LNCaP clone FGC (cell line): ENCODE measurements around the gene MIB1.

ENCODE experiments used
- DNase-seq: peaks from one replicate; pipeline ENCODE4 v3.0.0-alpha.2; 2011; ENCODE audit warnings: low read depth
- H3K4me3 ChIP-seq: 2 replicates; pipeline ENCODE4 v1.5.1; 2011; ENCODE audit warnings: mild to moderate bottlenecking, low read depth, low read length, control low read depth
- TF ChIP-seq, protein P1 (sequence below): IDR thresholded peaks from 2 replicates; pipeline ENCODE4 v1.5.1; 2012; ENCODE audit warnings: mild to moderate bottlenecking; ENCODE audit not compliant: control insufficient read depth, insufficient read depth; ENCODE audit errors: extremely low read depth

The MIB1 gene

DNA sequence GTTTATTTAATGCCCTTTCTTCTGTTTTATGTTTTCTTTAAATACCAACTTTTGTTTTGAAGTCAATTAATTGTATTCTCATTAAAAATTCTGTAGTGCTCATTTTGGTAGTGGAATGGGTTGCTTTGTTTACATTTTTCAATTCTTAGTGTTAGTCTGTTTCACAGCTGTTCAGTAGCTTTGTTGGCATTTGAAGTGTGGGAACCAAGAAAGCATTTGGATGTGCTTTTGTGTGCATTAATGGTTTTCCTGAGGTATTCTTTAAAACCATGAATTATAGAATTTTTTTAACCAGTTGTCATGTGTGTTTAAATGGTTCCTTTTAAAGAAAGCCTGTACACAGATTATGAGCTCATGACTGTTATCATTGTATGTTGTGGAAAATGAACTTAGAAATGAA, 19.7 kb downstream of the MIB1 start:
- DNase-seq: no peak
- no peak overlapping the region for H3K4me3 ChIP-seq
- TF ChIP-seq, protein P1, sequence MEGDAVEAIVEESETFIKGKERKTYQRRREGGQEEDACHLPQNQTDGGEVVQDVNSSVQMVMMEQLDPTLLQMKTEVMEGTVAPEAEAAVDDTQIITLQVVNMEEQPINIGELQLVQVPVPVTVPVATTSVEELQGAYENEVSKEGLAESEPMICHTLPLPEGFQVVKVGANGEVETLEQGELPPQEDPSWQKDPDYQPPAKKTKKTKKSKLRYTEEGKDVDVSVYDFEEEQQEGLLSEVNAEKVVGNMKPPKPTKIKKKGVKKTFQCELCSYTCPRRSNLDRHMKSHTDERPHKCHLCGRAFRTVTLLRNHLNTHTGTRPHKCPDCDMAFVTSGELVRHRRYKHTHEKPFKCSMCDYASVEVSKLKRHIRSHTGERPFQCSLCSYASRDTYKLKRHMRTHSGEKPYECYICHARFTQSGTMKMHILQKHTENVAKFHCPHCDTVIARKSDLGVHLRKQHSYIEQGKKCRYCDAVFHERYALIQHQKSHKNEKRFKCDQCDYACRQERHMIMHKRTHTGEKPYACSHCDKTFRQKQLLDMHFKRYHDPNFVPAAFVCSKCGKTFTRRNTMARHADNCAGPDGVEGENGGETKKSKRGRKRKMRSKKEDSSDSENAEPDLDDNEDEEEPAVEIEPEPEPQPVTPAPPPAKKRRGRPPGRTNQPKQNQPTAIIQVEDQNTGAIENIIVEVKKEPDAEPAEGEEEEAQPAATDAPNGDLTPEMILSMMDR: no peak

DNA sequence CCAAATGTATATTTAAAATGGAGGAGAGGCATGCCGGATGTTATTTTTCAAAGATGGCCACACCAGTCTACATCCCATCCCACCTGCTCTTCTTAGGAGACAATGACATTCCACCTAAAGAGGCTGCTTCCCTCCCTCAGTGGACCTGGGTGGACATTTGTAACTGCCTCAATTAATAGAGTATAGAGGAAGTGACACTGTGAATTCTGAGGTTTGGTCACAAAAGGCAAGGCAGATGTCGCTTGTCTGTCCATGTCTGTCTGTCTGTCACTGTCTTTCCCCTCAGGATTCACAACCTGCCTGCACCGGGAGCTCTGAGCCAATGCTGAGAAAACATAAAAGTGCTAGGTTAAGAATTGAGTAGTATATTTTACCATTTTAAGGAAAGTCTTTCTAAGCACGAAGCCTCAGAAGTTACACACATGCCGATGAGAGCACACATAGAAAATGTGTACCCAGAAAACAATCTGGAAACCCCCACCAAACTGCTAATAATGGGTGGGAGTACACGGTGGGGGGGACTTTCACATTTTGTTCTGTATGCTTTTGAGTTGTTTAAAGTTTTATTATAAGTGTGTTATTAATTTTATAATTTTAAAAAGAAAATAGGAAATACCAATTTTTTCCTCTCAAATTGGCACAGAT, 21.0 kb downstream of the MIB1 start:
- DNase-seq: no peak
- TF ChIP-seq, protein P1: no peak

DNA sequence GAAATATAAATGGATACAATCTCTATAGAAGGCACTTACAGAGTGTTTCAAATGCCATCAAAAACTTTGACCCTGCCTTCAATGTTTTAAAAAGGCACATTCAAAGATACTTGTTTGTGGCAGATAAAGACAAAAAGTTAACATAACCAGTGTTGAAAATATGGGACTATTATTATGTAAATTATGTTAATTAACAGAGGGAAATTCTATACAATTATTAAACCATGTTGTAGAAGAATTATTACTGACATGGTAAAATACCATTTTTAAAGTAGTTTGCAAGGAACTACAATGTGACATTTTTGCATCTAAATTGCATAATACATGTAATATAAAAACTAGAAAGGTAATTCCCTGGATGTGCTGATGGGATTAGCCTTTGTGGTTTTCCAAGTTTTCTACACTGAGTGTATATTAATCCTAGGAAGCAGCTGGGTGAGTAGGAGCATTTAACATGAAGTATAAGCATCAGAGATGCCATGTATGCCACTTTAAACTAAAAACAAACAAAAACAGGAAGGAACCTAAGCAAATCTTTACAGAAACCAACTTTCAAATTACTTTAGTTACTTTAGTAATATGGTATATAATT, 21.7 kb downstream of the MIB1 start:
- TF ChIP-seq, protein P1: no peak
- H3K4me3 ChIP-seq: no peak overlapping the region
- DNase-seq: no peak

More for the DNA sequence above, 21.0 kb downstream of the MIB1 start:
- H3K4me3 ChIP-seq: no peak overlapping the region

DNA sequence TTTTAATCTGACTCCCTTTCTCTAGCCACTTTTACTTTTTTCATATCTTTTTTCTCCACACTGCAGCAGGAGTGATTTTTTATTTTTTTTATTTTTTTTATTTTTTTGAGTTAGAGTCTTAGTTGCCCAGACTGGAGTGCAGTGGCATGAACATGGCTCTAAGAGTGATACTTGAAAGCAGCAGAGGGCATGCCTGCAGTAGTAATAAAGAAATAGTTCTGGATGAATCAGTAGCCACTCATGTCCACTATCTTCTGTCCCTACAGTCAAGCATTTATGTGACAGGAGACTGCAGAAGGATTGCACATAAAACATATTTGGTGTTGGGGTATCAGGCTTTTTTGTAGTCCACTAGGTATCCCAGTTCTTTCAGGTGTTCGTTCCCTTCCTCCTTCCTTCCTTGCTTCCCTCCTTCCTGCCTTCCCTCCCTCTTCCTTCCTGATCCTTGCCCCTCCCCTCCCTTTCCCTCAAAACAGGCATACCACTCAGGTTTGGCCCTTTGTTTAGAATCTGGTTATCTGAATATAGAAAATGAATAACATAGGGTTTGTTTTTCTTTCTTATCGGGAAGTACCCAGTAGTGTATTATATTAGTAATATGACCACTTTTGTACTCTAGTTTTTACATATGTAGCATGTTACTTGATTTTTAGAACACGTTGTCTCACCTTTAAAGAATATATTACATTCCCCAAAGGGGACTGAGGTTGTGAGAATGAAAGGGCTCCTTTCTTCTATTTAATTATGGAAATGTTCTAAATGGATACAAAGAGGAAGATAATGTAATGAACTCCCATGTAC, 23.5 kb downstream of the MIB1 start:
- TF ChIP-seq, protein P1: no peak
- no peak overlapping the region for H3K4me3 ChIP-seq
- no peak for DNase-seq

DNA sequence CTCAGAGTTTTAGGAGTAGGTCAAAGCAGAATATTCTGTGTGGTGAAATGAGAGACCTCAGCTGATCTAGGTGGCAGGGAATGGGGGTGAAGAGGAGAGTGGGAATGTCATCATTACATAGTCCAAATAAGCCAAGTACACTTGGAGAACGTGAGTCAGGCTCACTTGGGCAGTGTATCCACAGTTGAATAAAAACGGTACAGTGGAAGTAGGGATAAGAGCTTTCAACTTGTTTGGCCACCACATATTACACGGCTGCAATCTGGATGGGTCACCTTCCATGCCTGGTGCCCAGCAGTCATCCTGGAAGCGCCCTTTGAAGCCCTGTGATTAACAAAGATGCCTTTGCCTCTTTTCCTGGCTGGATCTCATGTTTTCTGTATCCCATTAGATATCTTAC, 28.6 kb downstream of the MIB1 start:
- TF ChIP-seq, protein P1: no peak
- H3K4me3 ChIP-seq: no peak overlapping the region
- no peak for DNase-seq

DNA sequence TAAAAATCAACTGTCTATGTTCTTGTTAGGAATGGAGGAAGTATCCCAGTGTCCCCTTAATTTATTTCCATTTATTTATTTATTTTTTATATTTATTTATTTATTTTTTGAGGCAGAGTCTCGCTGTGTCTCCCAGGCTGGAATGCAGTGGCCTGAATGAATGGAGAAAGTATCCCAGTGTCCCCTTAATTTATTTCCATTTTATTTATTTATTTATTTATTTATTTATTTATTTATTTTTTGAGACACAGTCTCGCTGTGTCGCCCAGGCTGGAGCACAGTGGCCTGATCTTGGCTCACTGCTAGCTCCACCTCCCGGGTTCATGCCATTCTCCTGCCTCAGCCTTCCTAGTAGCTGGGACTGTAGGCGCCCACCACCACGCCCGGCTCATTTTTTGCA, 34.1 kb downstream of the MIB1 start:
- H3K4me3 ChIP-seq: no peak overlapping the region
- TF ChIP-seq, protein P1: no peak
- DNase-seq: no peak
